ENCODE data around the gene NKX1-1.

Gene NKX1-1

GRCh38 chr4:1354136-1354982 lies 51.9 kb downstream of the NKX1-1 start:
- H3K9me3 ChIP-seq = no peaks in the 10 kb centered on the region
- no peak for TF ChIP-seq CTCF (IDR thresholded peaks at IDR 0.05)
- H3K27ac ChIP-seq = no peak overlapping the region
- no peaks in the 10 kb centered on the region for H3K27me3 ChIP-seq
- H3K36me3 ChIP-seq = peaks cover 86% of the 10 kb centered on the region
- H3K4me3 ChIP-seq (ENCODE audit: low read depth in 1 of 2, low read length in 1 of 2) = no peak overlapping the region
- H3K4me1 ChIP-seq (ENCODE audit: control insufficient read depth in 1 of 2, insufficient read depth in 1 of 2, low read depth in 1 of 2, low read length in 1 of 2) = peaks cover 4 to 5% of the 10 kb centered on the region in 2 experiments

GRCh38 chr4:1353186-1354055 lies 52.8 kb downstream of the NKX1-1 start:
- no peaks in the 10 kb centered on the region for H3K27me3 ChIP-seq
- H3K4me1 ChIP-seq (ENCODE audit: control insufficient read depth in 1 of 2, insufficient read depth in 1 of 2, low read depth in 1 of 2, low read length in 1 of 2) = peaks cover 5 to 12% of the 10 kb centered on the region in 2 experiments
- H3K9me3 ChIP-seq = no peaks in the 10 kb centered on the region
- TF ChIP-seq CTCF (IDR thresholded peaks at IDR 0.05) = no peak
- no peak overlapping the region for H3K27ac ChIP-seq
- peaks cover 79% of the 10 kb centered on the region for H3K36me3 ChIP-seq
- no peak overlapping the region for H3K4me3 ChIP-seq (ENCODE audit: low read depth in 1 of 2, low read length in 1 of 2)

Measured in neutrophil (primary cell).